T-helper 1 cell treated with Interleukin-12 subunit alpha and Interleukin-12 subunit beta and Interleukin-4 antibody, amounts not matched to agents 30 μg/mL and 1 μg/mL, for 36 hours (primary cell): Measurements from ENCODE around the gene NR6A1.

Experiments
- H3K27ac Mint-ChIP-seq: one replicate; pipeline ENCODE4 v1.8.0; 2021; ENCODE audit warnings: mild to moderate bottlenecking, mixed read lengths
- H3K27me3 Mint-ChIP-seq: one replicate; pipeline ENCODE4 v1.8.0; 2021; ENCODE audit warnings: low read depth, mixed read lengths
- H3K36me3 Mint-ChIP-seq: one replicate; pipeline ENCODE4 v1.8.0; 2021; ENCODE audit warnings: low read depth, mixed read lengths
- H3K4me1 Mint-ChIP-seq: one replicate; pipeline ENCODE4 v1.8.0; 2021; ENCODE audit warnings: low read depth, mixed read lengths
- H3K4me3 Mint-ChIP-seq: one replicate; pipeline ENCODE4 v1.8.0; 2021; ENCODE audit warnings: mild to moderate bottlenecking, moderate library complexity, mixed read lengths
- H3K9me3 Mint-ChIP-seq: one replicate; pipeline ENCODE4 v1.8.0; 2021; ENCODE audit warnings: mixed read lengths

NR6A1 gene

DNA sequence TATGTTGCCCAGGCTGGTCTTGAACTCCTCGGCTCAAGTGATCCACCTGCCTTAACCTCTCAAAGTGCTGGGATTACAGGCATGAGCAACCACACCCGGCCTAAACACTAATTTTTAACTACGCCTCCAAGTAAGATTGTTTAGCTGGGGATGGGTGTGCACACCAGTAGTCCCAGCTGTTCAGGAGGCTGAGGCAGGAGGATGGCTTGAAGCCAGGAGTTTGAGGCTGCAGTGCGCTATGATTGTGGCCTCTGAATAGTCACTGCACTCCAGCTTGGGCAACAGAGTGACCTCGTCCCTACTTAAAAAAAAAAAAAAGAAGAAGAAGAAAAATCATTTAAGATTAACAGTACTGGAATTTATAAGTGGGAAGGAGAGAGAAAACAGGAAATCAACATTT, 173.1 kb downstream of the NR6A1 start:
- no peak overlapping the region for H3K4me3 Mint-ChIP-seq
- peaks cover 2% of the 10 kb centered on the region for H3K4me1 Mint-ChIP-seq
- H3K27ac Mint-ChIP-seq = no peak overlapping the region
- peaks cover 29% of the 10 kb centered on the region for H3K27me3 Mint-ChIP-seq
- no peaks in the 10 kb centered on the region for H3K9me3 Mint-ChIP-seq
- H3K36me3 Mint-ChIP-seq = no peaks in the 10 kb centered on the region

GRCh38 chr9:124596172-124596839, 174.8 kb downstream of the NR6A1 start:
- Mint-ChIP-seq H3K27ac (no peak overlapping the region), H3K36me3 (no peaks in the 10 kb centered on the region), H3K9me3 (no peaks in the 10 kb centered on the region), H3K4me1 (peaks cover 2% of the 10 kb centered on the region), H3K27me3 (peaks cover 34% of the 10 kb centered on the region), H3K4me3 (no peak overlapping the region)

GRCh38 chr9:124595743-124596142, 175.4 kb downstream of the NR6A1 start:
- Mint-ChIP-seq H3K27ac (no peak overlapping the region), H3K27me3 (peaks cover 37% of the 10 kb centered on the region), H3K9me3 (no peaks in the 10 kb centered on the region), H3K4me1 (peaks cover 2% of the 10 kb centered on the region), H3K4me3 (no peak overlapping the region), H3K36me3 (no peaks in the 10 kb centered on the region)

DNA sequence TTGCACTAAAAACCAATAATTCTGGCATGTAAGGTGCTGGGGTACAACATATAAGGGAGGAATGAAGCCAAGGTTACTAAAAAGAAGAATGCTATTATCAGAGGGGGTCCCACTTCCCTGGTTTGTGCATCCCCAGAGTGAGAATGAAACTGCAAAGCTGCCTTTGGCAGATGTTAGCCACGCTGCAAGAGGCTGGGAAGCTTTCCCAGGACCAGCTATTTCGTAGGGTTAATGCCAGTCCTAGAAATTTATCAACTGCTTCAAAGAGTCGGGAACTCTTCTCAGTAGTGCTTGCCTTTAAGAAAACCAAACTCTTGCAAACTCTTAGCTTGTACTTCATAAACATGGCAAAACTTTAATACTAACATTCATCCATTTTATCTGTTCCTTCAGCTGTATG, 176.4 kb downstream of the NR6A1 start:
- H3K27ac Mint-ChIP-seq = no peak overlapping the region
- no peaks in the 10 kb centered on the region for H3K36me3 Mint-ChIP-seq

DNA sequence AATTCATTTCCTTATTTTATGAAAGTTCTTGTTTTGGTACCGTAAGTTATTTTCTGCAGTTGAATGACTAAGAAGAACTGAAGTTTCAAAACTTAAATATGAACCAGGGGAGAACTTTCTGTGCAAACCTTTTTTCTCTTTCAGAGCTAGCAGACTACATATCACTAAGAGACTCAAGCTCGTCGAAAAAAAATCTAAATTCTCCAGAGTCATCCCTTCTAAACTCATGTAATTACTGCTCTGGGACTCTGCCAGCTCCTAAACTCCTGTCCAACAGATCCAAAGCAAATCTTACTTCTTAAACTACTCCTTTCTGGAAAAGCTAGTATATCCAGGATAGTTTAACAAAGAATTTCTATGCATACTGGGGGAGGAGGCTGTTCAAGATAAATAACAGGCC, 176.9 kb downstream of the NR6A1 start:
- Mint-ChIP-seq H3K27me3 (peaks cover 36% of the 10 kb centered on the region), H3K27ac (no peak overlapping the region), H3K4me3 (no peak overlapping the region), H3K4me1 (peaks cover 2% of the 10 kb centered on the region), H3K9me3 (no peaks in the 10 kb centered on the region), H3K36me3 (no peaks in the 10 kb centered on the region)

More for the DNA sequence above, 176.4 kb downstream of the NR6A1 start:
- Mint-ChIP-seq H3K4me1 (peaks cover 2% of the 10 kb centered on the region), H3K4me3 (no peak overlapping the region), H3K27me3 (peaks cover 36% of the 10 kb centered on the region), H3K9me3 (no peaks in the 10 kb centered on the region)

DNA sequence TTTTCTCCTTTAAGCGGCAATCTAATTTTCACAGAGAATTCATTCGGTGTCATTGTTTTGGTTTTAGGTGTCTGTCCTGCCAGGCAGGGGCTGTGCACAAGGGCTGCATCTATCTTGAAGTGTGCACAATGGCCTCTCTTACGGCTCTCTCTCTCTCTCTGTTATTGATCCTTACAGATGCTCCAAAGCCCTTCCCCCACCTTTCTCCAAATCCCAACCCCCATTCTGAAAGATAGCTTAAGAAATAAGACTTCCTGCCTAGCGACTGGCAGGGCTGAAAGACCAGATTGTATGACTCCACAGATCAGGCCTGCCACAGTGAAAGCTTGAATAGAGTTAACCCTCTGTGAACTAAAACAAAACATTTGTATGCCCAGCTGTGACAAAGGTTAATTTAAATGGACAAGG, 177.5 kb downstream of the NR6A1 start:
- Mint-ChIP-seq H3K4me1 (peaks cover 2% of the 10 kb centered on the region), H3K36me3 (no peaks in the 10 kb centered on the region), H3K27me3 (peaks cover 36% of the 10 kb centered on the region), H3K9me3 (no peaks in the 10 kb centered on the region), H3K27ac (no peak overlapping the region), H3K4me3 (no peak overlapping the region)

- Mint-ChIP-seq H3K4me3 (no peak overlapping the region), H3K27me3 (peaks cover 36% of the 10 kb centered on the region), H3K4me1 (peaks cover 2% of the 10 kb centered on the region), H3K9me3 (no peaks in the 10 kb centered on the region), H3K27ac (no peak overlapping the region), H3K36me3 (no peaks in the 10 kb centered on the region)
These were observed 177.9 kb downstream of the NR6A1 start for GRCh38 chr9:124593200-124593599.

GRCh38 chr9:124590889-124591641, 180.0 kb downstream of the NR6A1 start:
- Mint-ChIP-seq H3K4me3 (no peak overlapping the region), H3K9me3 (no peaks in the 10 kb centered on the region), H3K4me1 (peaks cover 2% of the 10 kb centered on the region), H3K27me3 (peaks cover 29% of the 10 kb centered on the region), H3K36me3 (no peaks in the 10 kb centered on the region), H3K27ac (no peak overlapping the region)

- Mint-ChIP-seq H3K4me1 (no peaks in the 10 kb centered on the region), H3K4me3 (no peak overlapping the region), H3K9me3 (no peaks in the 10 kb centered on the region), H3K27me3 (peaks cover 8% of the 10 kb centered on the region), H3K36me3 (no peaks in the 10 kb centered on the region), H3K27ac (no peak overlapping the region)
These were observed 186.5 kb downstream of the NR6A1 start for GRCh38 chr9:124584631-124585030.

- H3K27ac Mint-ChIP-seq = no peak overlapping the region
- no peaks in the 10 kb centered on the region for H3K36me3 Mint-ChIP-seq
- no peak overlapping the region for H3K4me3 Mint-ChIP-seq
- H3K27me3 Mint-ChIP-seq = peaks cover 8% of the 10 kb centered on the region
- H3K4me1 Mint-ChIP-seq = no peaks in the 10 kb centered on the region
- H3K9me3 Mint-ChIP-seq = no peaks in the 10 kb centered on the region
These were observed 188.0 kb downstream of the NR6A1 start for GRCh38 chr9:124583134-124583533.

- H3K27me3 Mint-ChIP-seq = no peaks in the 10 kb centered on the region
- H3K4me1 Mint-ChIP-seq = no peaks in the 10 kb centered on the region
- H3K27ac Mint-ChIP-seq = no peak overlapping the region
- H3K36me3 Mint-ChIP-seq = no peaks in the 10 kb centered on the region
- H3K4me3 Mint-ChIP-seq = no peak overlapping the region
- no peaks in the 10 kb centered on the region for H3K9me3 Mint-ChIP-seq
These were observed 190.9 kb downstream of the NR6A1 start for GRCh38 chr9:124580186-124580585.

DNA sequence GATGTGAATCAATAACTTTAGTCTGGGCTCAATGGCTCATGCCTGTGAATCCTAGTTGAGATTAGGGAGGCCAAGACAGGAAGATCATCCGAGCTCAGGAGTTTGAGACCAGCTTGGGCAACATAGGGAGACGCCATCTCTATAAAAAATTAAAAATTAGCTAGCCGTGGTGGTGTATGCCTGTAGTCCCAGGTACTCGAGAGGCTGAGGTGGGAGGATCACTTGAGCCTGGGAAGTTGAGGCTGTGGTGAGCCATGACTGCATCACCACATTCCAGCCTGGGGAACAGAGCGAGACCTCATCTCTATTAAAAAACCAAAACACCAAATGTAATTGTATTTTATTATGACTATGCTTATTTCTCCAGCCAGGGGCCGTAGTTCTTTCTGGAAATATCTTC, 194.4 kb downstream of the NR6A1 start:
- no peak overlapping the region for H3K4me3 Mint-ChIP-seq
- H3K4me1 Mint-ChIP-seq = no peaks in the 10 kb centered on the region
- peaks cover 2% of the 10 kb centered on the region for H3K27me3 Mint-ChIP-seq
- H3K9me3 Mint-ChIP-seq = no peaks in the 10 kb centered on the region
- no peaks in the 10 kb centered on the region for H3K36me3 Mint-ChIP-seq
- no peak overlapping the region for H3K27ac Mint-ChIP-seq

DNA sequence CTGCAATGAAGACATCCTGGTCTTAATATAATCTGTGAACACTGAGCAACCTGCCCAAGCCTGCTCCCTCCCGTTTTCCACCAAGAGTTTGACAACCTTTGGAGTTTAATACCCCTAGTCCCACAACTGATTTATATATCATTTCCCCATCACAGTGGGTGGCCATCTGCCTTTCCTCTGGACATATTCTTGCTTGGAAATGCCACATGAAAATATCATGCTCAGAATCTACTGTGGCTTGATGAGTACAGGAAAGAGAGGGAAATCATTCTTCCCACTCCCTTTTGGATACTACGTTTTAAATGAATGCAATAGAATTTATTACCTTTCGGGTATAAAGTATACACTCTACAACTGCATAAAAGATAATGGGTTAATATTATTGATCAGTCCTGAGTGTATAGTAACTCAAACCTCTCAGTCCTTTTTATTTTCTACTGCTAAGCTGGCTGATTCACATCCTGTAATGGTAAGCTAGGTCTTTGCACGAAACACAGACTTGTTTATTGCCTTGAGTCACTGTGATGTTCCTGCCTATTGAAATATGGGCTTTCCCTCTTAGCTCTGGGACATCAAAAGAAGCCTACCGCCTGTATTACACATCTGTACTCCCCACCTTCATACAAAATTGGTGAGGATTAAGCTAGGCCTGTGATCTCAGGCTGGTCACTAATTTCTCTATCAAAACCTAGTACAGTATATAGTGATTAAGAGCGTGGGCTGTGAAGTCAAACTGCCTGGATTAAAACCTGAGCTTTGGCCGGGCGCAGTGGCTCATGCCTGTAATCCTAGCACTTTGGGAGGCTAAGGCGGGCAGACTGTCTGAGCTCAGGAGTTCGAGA, 196.4 kb downstream of the NR6A1 start:
- Mint-ChIP-seq H3K4me3 (no peak overlapping the region), H3K9me3 (no peaks in the 10 kb centered on the region), H3K4me1 (no peaks in the 10 kb centered on the region), H3K27me3 (peaks cover 10% of the 10 kb centered on the region), H3K27ac (no peak overlapping the region), H3K36me3 (no peaks in the 10 kb centered on the region)

GRCh38 chr9:124570942-124571666, 200.0 kb downstream of the NR6A1 start:
- Mint-ChIP-seq H3K4me3 (no peak overlapping the region), H3K9me3 (no peaks in the 10 kb centered on the region), H3K27me3 (peaks cover 14% of the 10 kb centered on the region), H3K4me1 (no peaks in the 10 kb centered on the region), H3K36me3 (no peaks in the 10 kb centered on the region), H3K27ac (no peak overlapping the region)
